KMS-11 (cell line): ENCODE results near the gene THSD7A.

Experiments used
- H2AFZ ChIP-seq: fragments of 200-600 bp; sonication (generic); 2 replicates; pipeline ENCODE4 v1.6.1; 2016; ENCODE audit warnings: antibody characterized with exemption, mixed run types, low read depth
- H3K27ac ChIP-seq: fragments of 200-600 bp; sonication (generic); 2 replicates; pipeline ENCODE4 v1.6.1; 2016; ENCODE audit warnings: mild to moderate bottlenecking, mixed run types
- H3K27me3 ChIP-seq: fragments of 200-600 bp; sonication (generic); 2 replicates; pipeline ENCODE4 v1.6.1; 2017; ENCODE audit warnings: mild to moderate bottlenecking, low read depth, mixed run types, moderate library complexity; ENCODE audit not compliant: insufficient read depth
- H3K36me3 ChIP-seq: fragments of 200-600 bp; sonication (generic); 2 replicates; pipeline ENCODE4 v1.6.1; 2017; ENCODE audit warnings: mild to moderate bottlenecking, mixed run types; ENCODE audit not compliant: insufficient read depth
- H3K4me1 ChIP-seq: fragments of 200-600 bp; sonication (generic); 2 replicates; pipeline ENCODE4 v1.6.1; 2016; ENCODE audit warnings: mild to moderate bottlenecking, low read depth, mixed run types; ENCODE audit not compliant: poor library complexity, severe bottlenecking
- H3K4me2 ChIP-seq: fragments of 200-600 bp; sonication (generic); 2 replicates; pipeline ENCODE4 v1.7.0; 2016; ENCODE audit warnings: mild to moderate bottlenecking, mixed run types
- H3K4me3 ChIP-seq: fragments of 200-600 bp; sonication (generic); IDR thresholded peaks from 2 replicates; pipeline ENCODE4 v1.6.1; 2017; ENCODE audit warnings: low read depth, low read length, mixed read lengths; ENCODE audit not compliant: insufficient read depth
- H3K79me2 ChIP-seq: fragments of 200-600 bp; sonication (generic); 2 replicates; pipeline ENCODE4 v1.6.1; 2016; ENCODE audit warnings: low read depth, mixed run types; ENCODE audit not compliant: insufficient read depth
- H3K9ac ChIP-seq: fragments of 200-600 bp; sonication (generic); 2 replicates; pipeline ENCODE4 v1.6.1; 2016; ENCODE audit warnings: mild to moderate bottlenecking, mixed run types
- H4K20me1 ChIP-seq: fragments of 200-600 bp; sonication (generic); 2 replicates; pipeline ENCODE4 v1.6.1; 2016; ENCODE audit warnings: mild to moderate bottlenecking, mixed run types; ENCODE audit not compliant: insufficient read depth
- TF ChIP-seq, protein P1 (sequence below): fragments of 200-600 bp; sonication (generic); conservative IDR thresholded peaks from 2 replicates; pipeline ENCODE4 v1.6.1; 2017; ENCODE audit warnings: low read depth, mild to moderate bottlenecking, antibody characterized with exemption, low read length, moderate library complexity, mixed read lengths

THSD7A gene

DNA sequence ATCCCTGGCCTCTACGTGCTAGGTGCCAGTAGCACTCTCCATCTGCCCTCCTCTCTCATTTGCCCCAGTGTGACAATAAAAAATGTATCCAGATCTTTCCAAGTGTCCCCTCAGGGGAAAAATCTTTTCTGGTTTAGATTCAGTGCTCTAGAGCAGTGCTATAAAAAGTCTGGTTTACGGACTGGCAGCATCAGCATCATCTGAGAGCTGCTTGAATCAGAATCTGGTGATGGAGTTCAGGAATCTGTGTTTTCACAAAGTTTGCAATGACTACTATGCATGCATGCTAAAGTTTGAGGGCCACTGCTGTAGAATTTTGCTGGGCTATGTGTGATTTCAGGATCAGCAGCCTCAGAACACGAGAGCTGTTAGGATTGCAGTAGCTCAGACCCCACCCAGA lies 501.8 kb downstream of the THSD7A start:
- Histone ChIP-seq H3K4me1 (no peaks in the 10 kb centered on the region), H3K27me3 (no peaks in the 10 kb centered on the region), H3K9ac (no peak overlapping the region), H3K4me3 (no peak overlapping the region), H3K36me3 (no peaks in the 10 kb centered on the region), H3K4me2 (no peak overlapping the region), H3K27ac (no peak overlapping the region), H4K20me1 (no peaks in the 10 kb centered on the region), H3K79me2 (no peaks in the 10 kb centered on the region), H2AFZ (no peak overlapping the region)
- TF ChIP-seq, protein P1, sequence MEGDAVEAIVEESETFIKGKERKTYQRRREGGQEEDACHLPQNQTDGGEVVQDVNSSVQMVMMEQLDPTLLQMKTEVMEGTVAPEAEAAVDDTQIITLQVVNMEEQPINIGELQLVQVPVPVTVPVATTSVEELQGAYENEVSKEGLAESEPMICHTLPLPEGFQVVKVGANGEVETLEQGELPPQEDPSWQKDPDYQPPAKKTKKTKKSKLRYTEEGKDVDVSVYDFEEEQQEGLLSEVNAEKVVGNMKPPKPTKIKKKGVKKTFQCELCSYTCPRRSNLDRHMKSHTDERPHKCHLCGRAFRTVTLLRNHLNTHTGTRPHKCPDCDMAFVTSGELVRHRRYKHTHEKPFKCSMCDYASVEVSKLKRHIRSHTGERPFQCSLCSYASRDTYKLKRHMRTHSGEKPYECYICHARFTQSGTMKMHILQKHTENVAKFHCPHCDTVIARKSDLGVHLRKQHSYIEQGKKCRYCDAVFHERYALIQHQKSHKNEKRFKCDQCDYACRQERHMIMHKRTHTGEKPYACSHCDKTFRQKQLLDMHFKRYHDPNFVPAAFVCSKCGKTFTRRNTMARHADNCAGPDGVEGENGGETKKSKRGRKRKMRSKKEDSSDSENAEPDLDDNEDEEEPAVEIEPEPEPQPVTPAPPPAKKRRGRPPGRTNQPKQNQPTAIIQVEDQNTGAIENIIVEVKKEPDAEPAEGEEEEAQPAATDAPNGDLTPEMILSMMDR, result no peak

DNA sequence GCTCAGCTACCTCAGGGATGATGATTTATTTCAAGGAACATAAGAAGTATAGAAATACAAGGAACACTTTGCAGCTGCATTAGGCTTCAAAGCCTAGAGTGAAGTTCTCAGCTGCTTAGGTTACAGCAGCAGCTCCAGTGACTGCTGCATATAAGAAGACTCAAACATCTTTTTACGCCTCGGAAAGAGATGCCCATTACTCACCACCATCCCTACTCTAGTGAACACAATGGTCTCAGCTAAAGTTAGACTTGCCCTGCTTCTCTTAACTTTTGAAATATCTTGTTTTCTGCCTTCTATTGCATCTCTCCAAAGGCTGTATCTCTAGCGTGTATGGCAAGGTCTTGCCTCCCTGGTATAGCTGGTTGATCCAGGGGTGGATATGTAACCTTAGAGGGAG lies 502.4 kb downstream of the THSD7A start:
- Histone ChIP-seq H3K27ac (no peak overlapping the region), H3K9ac (no peak overlapping the region)

GRCh38 chr7:11328309-11328708 lies 503.7 kb downstream of the THSD7A start:
- Histone ChIP-seq H3K27ac (no peak overlapping the region), H2AFZ (no peak overlapping the region), H4K20me1 (no peaks in the 10 kb centered on the region), H3K4me3 (no peak overlapping the region), H3K4me2 (no peak overlapping the region), H3K27me3 (no peaks in the 10 kb centered on the region), H3K9ac (no peak overlapping the region), H3K36me3 (no peaks in the 10 kb centered on the region), H3K4me1 (no peaks in the 10 kb centered on the region), H3K79me2 (no peaks in the 10 kb centered on the region)
- TF ChIP-seq, protein P1, result no peak

More for the DNA sequence above, 502.4 kb downstream of the THSD7A start:
- H4K20me1 ChIP-seq, result no peaks in the 10 kb centered on the region
- no peaks in the 10 kb centered on the region for H3K79me2 ChIP-seq
- no peaks in the 10 kb centered on the region for H3K4me1 ChIP-seq
- no peak overlapping the region for H3K4me2 ChIP-seq
- H3K36me3 ChIP-seq, result no peaks in the 10 kb centered on the region
- H2AFZ ChIP-seq, result no peak overlapping the region
- H3K27me3 ChIP-seq, result no peaks in the 10 kb centered on the region
- H3K4me3 ChIP-seq, result no peak overlapping the region
- TF ChIP-seq, protein P1, result no peak

- Histone ChIP-seq H3K27me3 (no peaks in the 10 kb centered on the region), H3K4me3 (no peak overlapping the region), H3K27ac (no peak overlapping the region), H3K79me2 (no peaks in the 10 kb centered on the region), H3K4me1 (no peaks in the 10 kb centered on the region), H4K20me1 (no peaks in the 10 kb centered on the region), H3K36me3 (no peaks in the 10 kb centered on the region), H3K4me2 (no peak overlapping the region), H2AFZ (no peak overlapping the region), H3K9ac (no peak overlapping the region)
- TF ChIP-seq, protein P1, result no peak
These were observed 504.4 kb downstream of the THSD7A start for GRCh38 chr7:11327633-11328032.
